HG03565 (cell line): ENCODE data around the gene COMMD7.

Experiments used
- ATAC-seq: cut with Tn5 transposase; IDR thresholded peaks from one replicate; pipeline ENCODE4 v1.9.1; 2021; ENCODE audit warnings: mild to moderate bottlenecking, moderate library complexity; ENCODE audit not compliant: unreplicated experiment

COMMD7 gene

DNA sequence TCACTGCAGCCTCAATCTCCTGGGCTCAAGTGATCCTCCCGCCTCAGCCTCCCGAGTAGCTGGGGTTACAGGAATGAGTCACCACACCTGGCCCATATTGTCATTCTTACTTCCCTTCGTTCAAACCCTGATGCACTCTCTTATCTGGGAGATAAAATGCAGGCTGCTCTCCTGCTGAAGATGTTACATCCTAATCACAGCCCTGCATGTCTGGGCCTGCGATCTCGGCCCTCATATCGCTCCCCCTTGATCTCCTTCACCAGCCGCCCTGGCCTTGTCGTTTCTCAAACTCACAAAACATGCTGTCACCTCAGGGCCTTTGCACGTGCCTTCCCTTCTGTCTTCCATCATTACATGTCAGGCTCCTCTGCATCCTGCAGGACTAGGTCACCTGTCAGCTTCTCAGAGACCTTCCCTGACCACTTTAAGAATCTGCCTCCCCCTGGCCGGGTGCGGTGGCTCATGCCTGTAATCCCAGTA lies 60.7 kb downstream of the COMMD7 start:
- no peak for ATAC-seq

DNA sequence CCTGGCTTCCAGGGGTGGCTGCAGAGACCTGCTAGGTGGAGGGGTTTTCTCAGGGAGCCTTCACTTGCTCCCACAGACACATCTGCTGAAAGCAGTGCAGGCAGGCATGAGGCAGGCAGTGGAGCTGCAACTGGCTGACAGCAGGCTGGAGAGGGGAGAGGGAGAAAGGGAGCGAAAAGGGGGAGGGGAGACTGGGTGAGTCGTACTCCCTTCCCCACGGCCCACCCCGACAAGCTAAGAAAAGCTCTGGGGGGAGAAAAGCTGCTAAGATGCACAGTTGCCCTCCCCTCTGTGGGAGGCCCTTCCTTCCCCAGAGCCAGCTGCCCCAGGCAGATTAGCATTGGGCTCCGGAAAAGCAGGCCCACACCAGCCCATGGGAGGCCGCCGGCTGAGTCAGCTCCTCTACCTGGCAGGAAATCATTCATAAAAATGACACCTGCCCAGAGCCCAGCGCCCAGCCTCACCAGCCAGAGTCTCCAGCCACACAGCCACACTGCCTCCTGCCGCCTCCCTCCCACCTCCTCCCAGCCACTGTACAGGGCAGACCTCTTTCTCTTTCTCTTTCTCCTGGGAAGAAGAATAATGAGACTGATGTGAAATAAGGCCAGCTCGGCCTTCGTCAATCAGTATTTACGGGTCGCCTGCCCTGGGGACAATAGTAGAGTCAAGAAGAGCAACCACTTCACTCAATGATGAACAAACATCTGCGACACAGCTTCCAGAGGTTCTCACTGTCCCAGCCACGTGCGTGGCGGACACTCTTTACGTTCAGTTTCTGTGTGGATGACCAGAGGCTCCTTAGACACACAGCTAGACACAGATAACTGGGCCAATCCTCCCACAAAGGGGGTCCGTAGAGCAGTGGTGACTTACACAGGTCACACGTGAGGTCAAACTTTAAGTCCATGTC lies 61.8 kb downstream of the COMMD7 start:
- no peak for ATAC-seq

DNA sequence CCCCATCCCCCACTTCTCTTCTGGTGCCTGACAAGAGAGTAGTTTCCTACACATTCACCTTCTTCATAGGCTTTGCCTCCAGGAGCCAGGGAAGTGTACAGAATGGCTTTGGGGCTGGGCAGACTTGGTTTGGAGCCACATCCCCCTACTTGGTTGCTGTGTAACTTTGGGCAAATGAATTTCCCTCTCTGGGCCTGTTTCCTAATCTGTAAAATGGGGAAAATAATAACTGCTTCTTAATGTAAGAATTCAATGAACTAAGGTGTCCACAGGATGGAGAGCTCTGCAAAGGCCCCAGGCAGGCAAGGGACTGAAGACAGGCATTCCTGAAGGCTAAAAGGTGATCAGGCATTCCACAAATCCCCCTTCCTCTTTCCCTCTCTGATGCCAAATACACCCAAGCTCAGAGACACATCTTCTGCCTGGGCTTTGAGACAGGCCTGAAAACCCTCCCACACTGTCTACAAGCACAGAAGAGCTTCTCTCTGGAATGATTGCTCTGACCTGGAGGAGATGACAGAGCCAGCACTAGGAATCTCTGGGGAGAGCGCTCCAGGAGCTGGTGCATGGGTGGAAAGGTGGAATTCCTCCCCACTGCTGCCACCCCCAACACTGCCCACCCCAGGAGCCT lies 62.6 kb downstream of the COMMD7 start:
- ATAC-seq, result no peak

GRCh38 chr20:32678948-32679347 lies 64.3 kb downstream of the COMMD7 start:
- ATAC-seq, result no peak

DNA sequence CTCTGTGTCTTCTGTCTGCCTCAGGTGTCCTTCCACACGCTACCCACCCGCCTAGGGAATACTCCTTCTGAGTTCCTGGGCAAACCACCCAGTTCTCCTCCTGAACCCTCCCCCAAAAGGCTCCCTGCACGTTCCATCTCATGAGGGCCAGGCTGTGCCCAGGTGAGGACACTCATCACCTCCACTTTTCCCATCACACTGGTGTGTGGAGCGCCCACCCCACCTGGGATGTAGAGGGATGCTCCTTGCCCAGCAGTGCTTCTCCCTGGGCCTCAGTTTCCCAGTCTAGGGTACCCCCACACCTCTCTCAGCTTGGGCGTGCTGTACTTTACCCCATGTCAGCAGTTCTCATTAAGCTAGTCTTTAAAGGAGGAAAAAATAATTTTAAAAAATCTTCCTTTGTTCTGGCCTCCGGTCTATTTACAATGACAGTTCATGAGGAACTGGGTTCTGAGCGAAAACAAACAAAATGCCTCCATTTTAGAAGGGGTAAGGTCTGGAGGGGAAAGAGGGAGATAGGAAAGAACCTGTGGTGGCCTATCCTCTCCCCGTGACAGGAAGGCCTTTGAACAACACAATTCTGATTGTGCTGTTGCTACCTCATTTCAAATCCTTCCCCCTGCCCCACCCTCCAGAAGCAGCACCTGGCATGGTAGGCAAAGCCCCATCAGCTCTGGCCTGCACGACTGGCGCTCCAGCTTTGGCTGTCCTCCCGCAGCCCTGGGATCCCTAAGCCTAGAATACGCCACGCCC lies 67.9 kb downstream of the COMMD7 start:
- no peak for ATAC-seq

- no peak for ATAC-seq
Observed at GRCh38 chr20:32674362-32674789, 68.9 kb downstream of the COMMD7 start.

DNA sequence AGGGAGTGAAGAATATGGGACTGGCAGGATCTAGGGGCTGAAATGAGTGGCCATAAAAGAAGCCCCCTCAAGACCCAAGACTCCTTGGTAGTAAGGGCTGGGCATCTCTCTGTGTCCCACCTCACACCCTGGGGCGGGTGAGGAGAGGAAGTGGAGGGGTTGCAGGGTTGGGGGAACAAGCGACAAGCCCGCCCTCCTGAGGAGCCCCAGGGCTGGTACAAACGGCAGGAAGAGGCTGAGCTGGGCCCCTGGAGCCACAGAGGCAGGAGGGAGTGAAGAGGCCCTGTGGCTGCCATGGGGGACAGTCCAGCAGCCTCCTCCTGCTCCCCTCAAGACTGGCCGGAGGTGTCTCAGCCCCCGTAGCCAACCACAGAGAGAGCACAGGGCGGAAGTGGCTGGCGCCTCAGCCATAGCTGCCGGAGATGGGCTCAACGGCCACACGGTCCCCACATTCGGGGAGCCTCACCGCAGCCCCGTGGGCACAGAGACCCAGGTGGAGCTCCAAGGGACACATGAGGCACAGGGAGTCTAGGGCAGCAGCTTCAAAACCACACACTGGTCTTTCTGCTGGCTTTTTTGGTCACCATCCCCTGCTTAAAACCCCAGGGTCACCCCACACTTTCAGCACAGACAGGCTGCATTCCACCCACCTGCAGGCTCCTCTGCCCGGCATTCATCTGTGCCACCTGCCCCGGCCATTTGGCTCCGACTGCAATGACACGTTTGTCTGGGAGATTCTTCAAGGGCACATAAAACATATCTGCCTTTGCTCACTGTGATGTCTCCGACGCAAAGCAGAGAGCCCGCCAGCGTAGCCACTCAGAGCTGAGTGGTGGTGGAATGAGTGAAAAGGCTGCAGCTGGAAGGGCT lies 70.0 kb downstream of the COMMD7 start:
- ATAC-seq, result no peak

DNA sequence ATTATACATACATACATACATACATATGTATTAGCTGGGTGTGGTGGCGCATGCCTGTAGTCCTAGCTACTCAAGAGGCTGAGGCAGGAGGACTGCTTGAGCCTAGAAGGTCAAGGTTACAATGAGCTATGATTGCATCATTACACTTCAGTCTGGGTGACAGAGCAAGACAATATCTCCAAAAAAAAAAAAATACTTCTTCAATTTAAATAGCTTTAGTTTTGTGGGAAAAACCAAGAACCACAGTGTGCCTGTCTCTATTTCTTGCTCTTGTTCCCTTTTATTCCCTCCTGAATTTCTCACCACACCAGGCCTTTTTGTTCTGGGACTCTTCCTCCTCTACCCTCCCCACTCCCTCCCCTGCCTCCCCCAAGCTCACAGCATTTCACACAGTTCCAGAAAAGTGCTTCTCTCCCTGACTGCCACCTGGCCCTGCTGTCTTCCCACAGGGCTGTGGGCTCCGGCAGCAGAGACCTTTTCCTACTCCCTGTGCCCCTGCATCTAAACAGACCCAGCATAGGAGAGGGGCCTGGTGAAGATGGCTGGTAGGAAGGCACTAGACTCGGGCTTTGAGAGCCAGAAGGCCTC lies 70.8 kb downstream of the COMMD7 start:
- no peak for ATAC-seq

DNA sequence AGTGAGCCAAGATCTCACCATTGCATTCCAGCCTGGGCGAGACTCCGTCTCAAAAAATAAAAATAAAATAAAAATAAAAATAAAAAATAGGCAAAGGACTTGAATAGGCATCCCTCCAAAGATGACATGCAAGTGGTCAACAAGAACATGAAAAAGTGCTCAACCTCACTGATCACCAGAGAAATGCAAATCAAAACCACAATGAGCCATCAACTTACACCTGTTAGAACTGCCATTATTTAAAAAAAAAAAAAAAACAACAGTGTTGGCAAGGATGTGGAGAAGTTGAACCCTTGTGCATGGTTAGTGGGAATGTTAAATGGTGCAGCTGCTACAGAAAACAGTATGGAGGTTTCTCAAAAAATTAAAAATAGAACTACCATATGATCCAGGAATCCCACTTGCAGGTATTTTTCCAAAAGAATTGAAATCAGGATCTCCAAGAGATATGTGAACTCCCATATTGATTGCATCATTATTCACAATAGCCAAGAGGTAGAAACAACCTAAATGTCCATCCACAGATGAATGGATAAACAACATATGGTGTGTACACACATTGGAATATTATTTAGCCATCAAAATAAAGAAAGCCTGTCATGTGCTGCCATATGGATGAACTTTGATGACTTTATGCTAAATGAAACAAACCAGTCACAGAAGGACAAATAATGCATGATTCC lies 72.4 kb downstream of the COMMD7 start:
- no peak for ATAC-seq

GRCh38 chr20:32667027-32667426 lies 76.2 kb downstream of the COMMD7 start:
- no peak for ATAC-seq

DNA sequence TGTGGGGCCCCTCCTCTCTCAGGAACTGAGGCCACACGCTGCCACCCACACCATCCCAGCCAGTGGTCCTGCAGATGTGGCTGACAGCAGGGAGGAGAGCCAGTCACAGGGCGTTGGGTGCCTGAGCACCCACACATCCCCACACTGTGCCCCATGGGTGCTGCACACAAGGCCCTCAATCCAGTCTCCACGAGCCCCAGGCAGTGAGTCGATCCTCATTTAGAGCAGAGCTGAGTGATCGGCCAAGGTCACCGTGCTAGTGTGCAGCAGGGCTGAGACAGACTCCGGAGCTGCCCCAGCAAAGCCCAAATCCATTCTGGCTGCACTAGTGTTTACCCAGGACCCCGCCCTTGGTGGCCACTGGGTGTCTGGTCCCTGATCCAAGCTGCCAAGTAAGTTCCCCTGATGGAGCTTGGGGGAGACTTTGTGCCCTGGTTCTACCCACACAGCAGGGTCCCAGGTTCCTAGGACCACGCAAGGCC lies 78.5 kb downstream of the COMMD7 start:
- no peak for ATAC-seq

DNA sequence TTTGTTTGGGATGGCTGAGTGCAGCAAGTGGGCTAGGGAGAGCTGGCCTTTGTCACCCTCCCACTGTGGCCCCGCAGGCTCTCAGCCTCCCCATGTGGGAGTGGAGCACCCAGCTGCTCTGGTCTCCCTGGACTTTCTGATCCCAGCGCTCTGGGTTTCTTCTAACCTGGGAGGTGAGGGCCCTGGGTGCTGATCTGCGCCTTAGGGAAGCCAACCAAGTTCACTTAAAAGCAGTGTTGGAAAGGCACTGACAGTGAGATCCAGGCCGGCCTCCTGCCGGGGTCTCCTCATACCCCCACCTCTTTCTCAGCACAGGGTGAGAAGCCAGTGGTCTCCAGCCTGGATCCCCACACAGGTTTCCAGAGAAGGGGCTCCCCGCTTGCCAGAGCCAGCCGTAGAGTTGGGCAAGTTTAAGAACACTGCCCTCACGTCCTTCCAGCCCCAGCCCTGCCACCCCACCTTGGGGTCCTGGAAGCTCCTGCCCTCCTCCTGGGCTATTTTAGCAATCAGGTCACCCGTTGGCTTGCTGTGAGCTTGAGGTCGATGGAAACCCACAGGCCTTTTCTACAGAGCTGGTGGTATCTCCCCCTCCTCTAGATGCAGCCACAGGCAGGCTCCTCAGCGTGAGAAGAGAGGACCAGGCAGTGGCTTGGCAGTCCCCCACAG lies 79.1 kb downstream of the COMMD7 start:
- ATAC-seq, result no peak

DNA sequence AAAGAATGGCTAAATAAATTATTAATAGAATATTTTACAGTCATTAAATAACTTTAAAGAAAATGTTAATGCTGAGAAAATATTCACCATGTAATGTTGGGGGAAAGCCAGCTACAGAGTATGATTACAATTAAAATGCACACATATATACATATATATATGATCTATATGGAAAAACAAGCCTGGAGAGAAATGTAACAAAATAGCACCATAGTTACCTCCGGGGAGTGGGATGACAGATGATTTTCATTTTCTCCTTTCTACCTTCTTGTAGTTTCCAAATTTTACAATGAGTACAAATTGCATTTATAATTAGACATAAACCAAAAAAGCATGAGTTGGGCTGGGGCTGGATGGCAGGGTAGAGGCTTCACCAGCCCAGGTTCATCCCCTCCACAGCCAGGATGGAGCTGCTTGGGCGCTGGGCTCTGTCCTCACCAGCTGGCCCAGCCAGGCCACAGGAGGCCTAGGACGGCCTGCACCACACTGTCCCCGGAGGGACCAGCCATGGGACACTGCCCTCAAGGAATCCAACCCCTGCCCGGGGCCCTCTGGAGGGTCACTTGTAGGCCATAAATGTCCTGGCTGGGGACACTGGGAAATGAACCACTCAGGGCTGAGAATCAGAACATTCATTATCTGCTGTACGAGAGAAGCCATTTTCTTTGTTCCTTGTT lies 79.8 kb downstream of the COMMD7 start:
- ATAC-seq, result no peak

- ATAC-seq, result no peak
Observed at GRCh38 chr20:32661820-32662528, 81.3 kb downstream of the COMMD7 start.

DNA sequence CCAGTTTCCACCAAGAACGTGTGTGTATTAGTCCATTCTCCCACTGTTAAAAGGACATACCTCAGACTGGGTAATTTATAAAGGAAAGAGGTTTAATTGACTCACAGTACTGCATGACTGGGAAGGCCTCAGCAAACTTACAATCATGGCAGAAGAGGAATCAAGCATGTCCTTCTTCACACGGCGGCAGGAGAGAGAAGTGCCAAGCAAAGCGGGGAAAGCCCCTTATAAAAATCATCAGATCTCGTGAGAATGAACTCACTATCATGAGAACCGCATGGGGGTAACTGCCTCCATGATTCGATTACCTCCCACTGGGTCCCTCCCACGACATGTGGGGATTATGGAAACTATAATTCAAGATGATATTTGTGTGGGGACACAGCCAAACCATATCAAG lies 82.6 kb downstream of the COMMD7 start:
- ATAC-seq, result no peak

- no peak for ATAC-seq
Observed at GRCh38 chr20:32656827-32657226, 86.4 kb downstream of the COMMD7 start.

DNA sequence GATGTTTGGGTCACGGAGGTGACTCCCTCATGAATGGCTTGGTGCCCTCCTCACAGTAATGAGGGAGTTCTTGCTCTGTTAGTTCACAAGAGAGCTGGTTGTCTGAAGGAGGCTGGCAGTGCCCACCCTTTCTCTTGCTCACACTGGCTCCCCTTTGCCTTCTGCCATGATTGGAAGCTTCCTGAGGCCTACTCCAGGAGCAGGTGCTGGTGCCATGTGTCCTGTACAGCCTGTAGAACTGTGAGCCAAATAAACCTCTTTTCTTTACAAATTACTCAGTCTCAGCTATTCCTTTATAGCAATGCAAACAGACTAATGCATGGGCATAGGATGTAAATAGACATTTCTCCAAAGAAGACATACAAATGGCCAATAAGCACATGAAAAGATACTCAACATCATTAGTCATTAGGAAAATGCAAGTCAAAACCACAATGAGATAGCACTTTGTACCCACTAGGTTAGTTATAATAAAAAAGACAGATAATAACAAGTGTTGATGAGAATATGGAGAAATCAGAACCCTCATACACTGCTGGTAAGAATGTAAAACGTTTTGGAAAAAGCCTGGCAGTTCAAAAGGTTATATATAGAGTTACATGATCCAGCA lies 87.3 kb downstream of the COMMD7 start:
- no peak for ATAC-seq
